Measurements from ENCODE around the gene SPDYC. TPM values are rescaled to one million over a fixed set of nuclear protein-coding genes. Genes with fewer than 3 reads are reported as not detected.

Gene SPDYC
- total and polyA plus RNA-seq, 9 of the 15 experiments (the other 6 are each of a cell fraction or from before 2014, with no cell fraction given) = 4.4 to 18.8 (median 9.2) TPM

DNA sequence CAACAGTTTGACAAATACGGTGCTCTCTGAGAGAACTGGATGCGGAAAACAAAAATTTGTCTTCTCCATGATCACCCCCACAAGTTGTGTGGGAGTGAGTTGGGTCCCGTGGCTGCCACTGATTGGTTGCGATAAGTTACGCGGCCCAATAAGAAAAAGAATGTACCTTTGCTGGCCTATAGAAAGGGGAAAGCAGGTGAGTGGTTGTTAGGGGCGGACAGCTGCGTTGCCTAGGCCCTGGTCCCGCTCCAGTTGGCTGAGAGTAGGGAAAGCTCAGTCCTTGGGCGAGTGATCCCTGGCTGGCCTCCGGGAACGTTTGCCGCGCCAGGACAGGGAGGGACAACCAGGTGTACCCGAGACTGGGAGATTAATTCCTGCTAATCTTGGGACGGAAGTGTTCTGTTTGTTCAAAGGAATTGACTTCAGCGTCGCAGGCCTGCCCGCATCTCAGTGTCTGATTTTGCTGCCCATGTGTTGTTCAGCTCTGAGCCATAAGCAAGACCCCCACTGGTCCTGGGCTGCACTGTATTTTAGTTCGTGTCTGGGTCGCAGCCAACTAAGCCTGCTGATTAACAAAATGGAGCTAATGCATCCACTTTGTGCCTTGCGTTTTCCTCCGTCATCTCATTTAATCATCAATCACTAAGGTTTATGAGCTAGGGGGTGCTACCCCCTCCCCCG lies 34.9 kb upstream of the SPDYC start (continued):
- TF ChIP-seq FOXM1 (IDR thresholded peaks at IDR 0.05; ENCODE audit: low read depth) = peak; percentile 83; the same call in 1 of the 2 replicates
- no peak for TF ChIP-seq FOXM1 (CRISPR knock-in tag; IDR thresholded peaks at IDR 0.05; ENCODE audit: low read depth)
- peak; percentile 58; the same call in 1 of the 2 replicates for TF ChIP-seq SP1 (CRISPR knock-in tag; IDR thresholded peaks at IDR 0.05)
- TF ChIP-seq GATAD2A (IDR thresholded peaks at IDR 0.05) = no peak
- TF ChIP-seq CSDE1 (IDR thresholded peaks at IDR 0.05) = peak in 1 of 2 experiments; percentile 89; a peak in 2 of 4 replicates
- no peak for TF ChIP-seq RBM39 (optimal IDR thresholded peaks at IDR 0.05; ENCODE audit: low read depth, low read length)
- no peak for TF ChIP-seq MYNN (IDR thresholded peaks at IDR 0.05)
- TF ChIP-seq MYNN (CRISPR knock-in tag; IDR thresholded peaks at IDR 0.05) = no peak
- TF ChIP-seq BCOR (IDR thresholded peaks at IDR 0.05) = no peak
- TF ChIP-seq LCOR (CRISPR knock-in tag; IDR thresholded peaks at IDR 0.05) = peak; percentile 77; the same call in 1 of the 2 replicates
- TF ChIP-seq MECOM (CRISPR knock-in tag; IDR thresholded peaks at IDR 0.05) = no peak
- no peak for TF ChIP-seq PHB (CRISPR knock-in tag; IDR thresholded peaks at IDR 0.05)
- no peak for TF ChIP-seq NR2C2 (CRISPR knock-in tag; IDR thresholded peaks at IDR 0.05)
- peak; percentile 10; the same call in 1 of the 2 replicates for TF ChIP-seq NR2C2 (tag; IDR thresholded peaks at IDR 0.05)
- TF ChIP-seq ZNF24 (IDR thresholded peaks at IDR 0.05) = peak; percentile 20; the same call in 1 of the 2 replicates
- TF ChIP-seq, protein P1, sequence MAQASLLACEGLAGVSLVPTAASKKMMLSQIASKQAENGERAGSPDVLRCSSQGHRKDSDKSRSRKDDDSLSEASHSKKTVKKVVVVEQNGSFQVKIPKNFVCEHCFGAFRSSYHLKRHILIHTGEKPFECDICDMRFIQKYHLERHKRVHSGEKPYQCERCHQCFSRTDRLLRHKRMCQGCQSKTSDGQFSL (CRISPR knock-in tag; IDR thresholded peaks at IDR 0.05) = no peak
- TF ChIP-seq, protein P1 (tag; IDR thresholded peaks at IDR 0.05) = peak in 1 of 2 experiments; percentile 55; a peak in 1 of 4 replicates
- TF ChIP-seq, protein P2, sequence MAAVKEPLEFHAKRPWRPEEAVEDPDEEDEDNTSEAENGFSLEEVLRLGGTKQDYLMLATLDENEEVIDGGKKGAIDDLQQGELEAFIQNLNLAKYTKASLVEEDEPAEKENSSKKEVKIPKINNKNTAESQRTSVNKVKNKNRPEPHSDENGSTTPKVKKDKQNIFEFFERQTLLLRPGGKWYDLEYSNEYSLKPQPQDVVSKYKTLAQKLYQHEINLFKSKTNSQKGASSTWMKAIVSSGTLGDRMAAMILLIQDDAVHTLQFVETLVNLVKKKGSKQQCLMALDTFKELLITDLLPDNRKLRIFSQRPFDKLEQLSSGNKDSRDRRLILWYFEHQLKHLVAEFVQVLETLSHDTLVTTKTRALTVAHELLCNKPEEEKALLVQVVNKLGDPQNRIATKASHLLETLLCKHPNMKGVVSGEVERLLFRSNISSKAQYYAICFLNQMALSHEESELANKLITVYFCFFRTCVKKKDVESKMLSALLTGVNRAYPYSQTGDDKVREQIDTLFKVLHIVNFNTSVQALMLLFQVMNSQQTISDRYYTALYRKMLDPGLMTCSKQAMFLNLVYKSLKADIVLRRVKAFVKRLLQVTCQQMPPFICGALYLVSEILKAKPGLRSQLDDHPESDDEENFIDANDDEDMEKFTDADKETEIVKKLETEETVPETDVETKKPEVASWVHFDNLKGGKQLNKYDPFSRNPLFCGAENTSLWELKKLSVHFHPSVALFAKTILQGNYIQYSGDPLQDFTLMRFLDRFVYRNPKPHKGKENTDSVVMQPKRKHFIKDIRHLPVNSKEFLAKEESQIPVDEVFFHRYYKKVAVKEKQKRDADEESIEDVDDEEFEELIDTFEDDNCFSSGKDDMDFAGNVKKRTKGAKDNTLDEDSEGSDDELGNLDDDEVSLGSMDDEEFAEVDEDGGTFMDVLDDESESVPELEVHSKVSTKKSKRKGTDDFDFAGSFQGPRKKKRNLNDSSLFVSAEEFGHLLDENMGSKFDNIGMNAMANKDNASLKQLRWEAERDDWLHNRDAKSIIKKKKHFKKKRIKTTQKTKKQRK (IDR thresholded peaks at IDR 0.05; ENCODE audit: borderline replicate concordance, low read depth, low read length) = no peak
- no peak; the same call in 1 of the 2 replicates for TF ChIP-seq BACH1 (tag; IDR thresholded peaks at IDR 0.05)
- TF ChIP-seq, protein P3, sequence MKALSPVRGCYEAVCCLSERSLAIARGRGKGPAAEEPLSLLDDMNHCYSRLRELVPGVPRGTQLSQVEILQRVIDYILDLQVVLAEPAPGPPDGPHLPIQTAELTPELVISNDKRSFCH (CRISPR knock-in tag; IDR thresholded peaks at IDR 0.05) = no peak
- TF ChIP-seq, protein P3 (tag; IDR thresholded peaks at IDR 0.05) = 0 out of 2 replicates have a peak, but pooled peaks have one; percentile 34
- peak; percentile 42; the same call in 1 of the 2 replicates for TF ChIP-seq FOSL1 (tag; conservative IDR thresholded peaks at IDR 0.05)
- 0 out of 2 replicates have a peak, but pooled peaks have one; percentile 1 for TF ChIP-seq KAT7 (CRISPR knock-in tag; IDR thresholded peaks at IDR 0.05; ENCODE audit: borderline replicate concordance)
- TF ChIP-seq, protein P4, sequence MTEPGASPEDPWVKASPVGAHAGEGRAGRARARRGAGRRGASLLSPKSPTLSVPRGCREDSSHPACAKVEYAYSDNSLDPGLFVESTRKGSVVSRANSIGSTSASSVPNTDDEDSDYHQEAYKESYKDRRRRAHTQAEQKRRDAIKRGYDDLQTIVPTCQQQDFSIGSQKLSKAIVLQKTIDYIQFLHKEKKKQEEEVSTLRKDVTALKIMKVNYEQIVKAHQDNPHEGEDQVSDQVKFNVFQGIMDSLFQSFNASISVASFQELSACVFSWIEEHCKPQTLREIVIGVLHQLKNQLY (CRISPR knock-in tag; conservative IDR thresholded peaks at IDR 0.05) = no peak
- TF ChIP-seq ESRRB (CRISPR knock-in tag; IDR thresholded peaks at IDR 0.05; ENCODE audit: borderline replicate concordance) = 0 out of 2 replicates have a peak, but pooled peaks have one; percentile 19
- no peak for TF ChIP-seq MCM7 (IDR thresholded peaks at IDR 0.05)
